Activated CD4-positive, CD25-positive, alpha-beta regulatory T cell (primary cell): Measurements from ENCODE around the gene ERBB4.
"Not testable (repeated sequence)": the region's sequence is repeated elsewhere in the genome, so short reads cannot be mapped to it uniquely, and the experiment has no call there.

Source experiments
- DNase-seq, 4 experiments: peaks; one replicate each; lab custom pipeline; 2025; lab: John Stamatoyannopoulos, UW

Gene ERBB4

DNA sequence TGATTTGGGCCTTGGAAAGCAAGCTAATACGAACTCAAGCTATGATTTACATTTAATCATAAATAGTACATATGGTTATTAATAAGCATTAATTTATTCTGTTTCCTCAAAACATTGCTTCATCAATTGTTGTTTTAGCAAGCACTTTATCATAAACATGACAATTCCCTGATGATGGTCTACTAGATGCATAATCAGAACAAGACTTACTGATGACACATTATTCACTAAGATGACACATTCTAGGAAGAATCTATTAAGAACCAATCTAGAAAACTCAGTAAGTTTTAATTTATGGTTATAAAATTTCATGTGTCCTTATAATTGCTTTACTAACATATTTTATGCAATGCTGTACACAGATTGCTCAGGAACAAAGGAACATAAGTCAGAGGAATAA, 815.2 kb downstream of the ERBB4 start:
- DNase-seq = no peak

DNA sequence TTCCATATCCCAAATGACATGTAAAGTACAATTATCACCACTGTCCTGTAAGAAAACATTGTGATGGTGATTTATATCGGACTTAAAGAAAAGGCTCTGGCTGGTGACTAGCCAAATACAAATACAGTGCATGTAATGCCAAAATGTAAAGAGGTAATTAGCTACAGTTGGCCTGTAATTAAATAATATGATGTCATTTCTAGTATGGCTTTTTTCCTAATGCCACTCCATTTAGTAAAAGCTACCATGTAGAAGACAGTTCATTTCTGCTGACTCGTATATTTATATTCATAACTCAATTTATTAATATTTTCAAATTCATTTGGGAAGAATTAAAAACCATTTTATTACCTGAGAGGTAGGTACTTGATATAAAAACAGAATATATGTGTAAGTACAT, 815.7 kb downstream of the ERBB4 start:
- no peak for DNase-seq

DNA sequence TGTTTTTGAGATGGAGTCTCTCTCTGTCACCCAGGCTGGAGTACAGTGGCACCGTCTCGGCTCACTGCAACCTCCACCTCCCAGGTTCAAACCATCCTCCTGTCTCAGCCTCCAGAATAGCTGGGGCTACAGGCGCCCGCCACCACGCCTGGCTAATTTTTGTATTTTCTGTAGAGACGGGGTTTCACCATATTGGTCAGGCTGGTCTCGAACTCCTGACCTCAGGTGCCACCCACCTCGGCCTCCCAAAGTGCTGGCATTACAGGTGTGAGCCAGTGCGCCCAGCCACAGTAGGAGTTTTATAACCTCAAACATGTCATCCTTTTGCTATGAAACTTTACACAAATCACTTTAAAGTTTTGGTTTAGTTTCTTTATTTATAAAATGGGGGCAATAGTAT, 816.7 kb downstream of the ERBB4 start:
- DNase-seq = not testable (repeated sequence)

DNA sequence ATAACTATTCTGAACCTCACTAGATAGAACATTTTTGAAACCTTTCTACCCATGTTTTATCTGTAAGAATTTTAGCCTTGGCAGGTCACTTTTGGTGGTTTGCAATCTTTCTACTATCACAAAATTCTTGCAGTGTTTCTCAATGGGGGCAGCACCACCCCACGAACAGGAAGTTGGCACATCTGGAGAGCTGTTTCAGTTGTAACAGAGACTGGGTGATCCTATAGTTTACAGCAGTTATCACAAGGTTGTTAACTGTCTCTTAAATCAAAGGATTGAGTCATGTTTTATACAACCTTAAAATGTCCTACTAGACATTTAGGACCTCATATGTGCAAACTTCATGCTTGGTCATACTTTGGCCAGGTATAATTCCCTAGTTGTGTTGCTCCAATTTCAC, 829.2 kb downstream of the ERBB4 start:
- no peak for DNase-seq

DNA sequence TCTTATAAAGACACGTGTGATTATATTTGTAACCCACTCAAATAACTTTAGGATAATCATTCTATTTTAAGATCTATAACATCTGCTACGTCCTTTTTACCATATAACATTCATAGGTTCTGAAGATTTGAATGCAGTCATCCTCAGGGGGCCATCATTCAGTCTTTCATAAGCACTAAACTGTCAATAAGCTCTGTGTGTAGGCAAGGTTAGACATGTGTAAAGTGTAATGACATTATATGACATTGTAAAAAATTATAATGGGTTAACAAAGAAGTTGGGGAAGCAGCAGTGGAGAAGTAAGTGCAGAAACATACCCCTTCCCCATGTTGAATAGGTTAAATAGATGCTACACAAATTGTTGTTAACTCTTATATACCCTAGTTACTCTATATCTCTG, 845.9 kb downstream of the ERBB4 start:
- no peak for DNase-seq

DNA sequence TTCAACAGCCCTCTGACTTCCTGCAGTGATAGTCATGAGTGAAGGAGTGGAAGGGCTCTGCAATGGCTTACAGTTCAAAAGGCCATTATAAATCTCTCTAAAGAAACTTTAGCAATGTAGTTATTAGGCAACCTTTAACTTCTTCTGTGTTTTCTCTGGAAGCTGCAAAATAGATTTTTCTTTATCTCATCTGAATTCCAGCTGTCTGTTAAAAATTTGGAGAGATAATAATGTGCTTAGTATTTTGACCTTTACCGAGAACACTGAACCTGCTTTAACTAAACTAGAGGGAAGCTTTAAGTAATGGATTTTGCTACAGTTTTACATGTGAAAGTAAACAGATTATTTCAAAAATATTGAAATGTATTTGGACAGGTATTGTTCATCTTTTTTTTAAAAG, 847.9 kb downstream of the ERBB4 start:
- DNase-seq = no peak

DNA sequence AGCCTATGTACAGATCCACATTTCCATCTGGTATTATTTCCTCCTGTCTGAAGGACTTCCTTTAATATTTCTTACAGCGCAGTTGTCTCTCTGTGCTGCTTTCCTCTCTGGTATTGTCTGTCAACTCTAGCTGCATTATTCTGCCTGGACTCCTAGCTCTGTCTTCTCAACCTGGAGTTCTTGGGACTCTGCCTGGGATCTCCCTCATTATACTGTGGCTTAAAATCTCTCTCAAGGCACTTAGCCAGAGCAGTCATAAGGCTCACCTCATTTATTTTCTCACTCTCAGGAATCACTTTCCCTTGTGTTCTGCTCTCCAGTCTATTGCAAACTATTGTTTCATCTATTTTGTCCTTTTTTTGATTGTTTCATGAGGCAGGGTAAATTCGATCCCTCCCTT, 850.4 kb downstream of the ERBB4 start:
- no peak for DNase-seq

DNA sequence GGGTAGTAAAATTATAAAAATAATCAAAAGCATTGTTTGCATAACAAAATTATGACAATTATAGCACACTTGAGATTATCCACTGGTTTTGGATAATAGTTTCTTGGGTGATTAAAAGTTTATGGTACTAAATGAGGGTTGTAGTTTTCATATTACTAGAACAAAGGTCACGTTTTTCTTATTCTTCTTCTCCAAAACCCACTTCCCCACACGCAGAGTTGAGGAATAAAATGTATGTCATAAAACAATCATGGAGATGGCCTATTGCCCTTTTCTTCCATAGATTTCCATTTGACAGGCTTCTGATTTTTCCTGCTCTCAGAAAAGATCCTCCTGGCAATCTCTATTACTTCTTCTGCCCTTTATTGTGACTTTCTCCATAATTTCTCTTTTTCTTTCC, 863.9 kb downstream of the ERBB4 start:
- DNase-seq = no peak

DNA sequence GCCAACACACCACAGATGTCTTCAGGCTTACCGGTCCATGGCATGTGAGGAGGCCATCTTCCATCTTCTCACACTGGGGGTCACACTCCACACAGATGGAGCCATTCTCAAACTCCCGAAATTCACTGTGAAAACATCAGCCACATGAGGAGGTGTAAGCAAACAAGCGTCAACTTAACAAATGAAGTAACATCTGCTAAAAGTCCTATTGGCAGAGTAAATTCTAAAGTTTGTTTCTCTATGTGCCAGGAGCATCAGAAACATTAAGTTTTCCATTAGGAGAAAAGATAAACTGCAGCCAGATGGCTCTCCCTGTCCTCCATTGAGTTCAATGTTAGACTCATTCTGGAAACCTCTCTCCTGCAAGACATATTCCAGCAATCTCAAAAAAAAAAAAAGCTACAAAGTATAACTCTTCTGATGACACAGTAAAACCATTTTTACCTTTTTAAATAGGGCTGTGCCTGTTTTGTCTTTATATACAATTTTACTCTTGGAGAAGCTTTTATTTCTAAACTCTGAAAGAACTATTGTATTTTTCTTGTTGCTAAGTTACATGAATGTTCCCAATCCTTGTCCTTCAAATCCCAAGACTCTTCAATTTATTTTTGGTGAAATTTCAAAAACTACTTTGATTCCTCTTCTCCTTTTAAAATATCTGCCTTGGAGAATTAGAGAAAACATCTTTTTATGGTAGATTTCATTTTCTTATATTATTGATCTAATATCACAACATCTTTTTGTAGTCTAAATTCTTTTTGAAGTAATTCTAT, 865.3 kb downstream of the ERBB4 start:
- DNase-seq = no peak

DNA sequence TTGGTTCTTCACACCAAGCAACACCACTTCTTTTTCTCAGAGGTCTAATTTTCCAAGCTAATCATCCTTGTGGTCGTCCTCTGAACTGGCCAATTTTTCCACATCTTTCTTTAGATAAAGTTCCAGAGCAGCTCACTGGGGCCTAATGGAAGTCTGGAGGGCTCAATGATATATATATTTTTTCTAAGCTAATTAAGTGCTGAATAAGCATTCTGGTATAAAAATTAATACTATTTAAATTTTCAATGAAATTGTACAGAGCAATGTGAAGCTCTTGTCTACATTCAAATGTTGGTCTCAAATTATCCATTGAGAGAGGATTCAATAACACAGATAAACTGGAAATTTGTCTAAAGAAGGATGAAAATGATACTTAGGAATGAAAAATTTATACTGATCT, 866.6 kb downstream of the ERBB4 start:
- no peak for DNase-seq

DNA sequence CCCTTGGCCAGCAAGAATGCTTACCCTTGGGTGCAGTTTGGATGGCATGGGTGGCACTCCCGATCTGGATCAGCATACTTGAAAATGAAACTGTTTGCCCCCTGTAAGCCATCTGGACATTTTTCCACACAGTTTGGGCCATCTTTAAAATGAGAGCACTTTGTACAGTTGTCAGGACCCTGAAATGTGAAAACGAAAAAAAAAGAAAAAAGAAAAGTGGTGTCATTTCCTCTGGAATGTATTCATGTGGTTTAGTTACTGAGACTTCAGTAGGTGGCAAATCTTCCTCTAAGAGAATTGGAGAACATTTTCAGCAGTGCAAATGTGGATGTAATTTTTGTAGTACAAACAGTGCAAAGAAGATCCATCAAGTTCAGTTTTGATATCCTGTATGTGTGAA, 873.3 kb downstream of the ERBB4 start:
- no peak for DNase-seq

DNA sequence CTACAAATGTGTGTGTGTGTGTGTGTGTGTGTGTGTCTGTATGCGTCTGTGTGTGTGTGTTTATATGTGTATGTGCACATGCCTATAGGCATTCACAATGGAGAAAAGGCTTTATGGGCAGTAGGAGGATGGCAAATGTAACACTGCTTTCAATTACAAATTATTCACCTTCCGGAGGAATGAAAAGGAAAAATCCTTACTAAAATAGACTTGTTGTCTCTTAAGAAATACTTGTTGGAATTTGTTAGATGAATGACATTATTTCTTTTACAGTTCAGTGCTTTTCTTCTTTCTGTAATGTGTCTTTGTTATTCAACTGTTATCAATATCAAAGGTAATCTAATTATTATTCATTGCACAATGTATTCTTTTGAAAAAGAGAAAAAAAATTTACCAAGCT, 874.3 kb downstream of the ERBB4 start:
- DNase-seq = no peak

DNA sequence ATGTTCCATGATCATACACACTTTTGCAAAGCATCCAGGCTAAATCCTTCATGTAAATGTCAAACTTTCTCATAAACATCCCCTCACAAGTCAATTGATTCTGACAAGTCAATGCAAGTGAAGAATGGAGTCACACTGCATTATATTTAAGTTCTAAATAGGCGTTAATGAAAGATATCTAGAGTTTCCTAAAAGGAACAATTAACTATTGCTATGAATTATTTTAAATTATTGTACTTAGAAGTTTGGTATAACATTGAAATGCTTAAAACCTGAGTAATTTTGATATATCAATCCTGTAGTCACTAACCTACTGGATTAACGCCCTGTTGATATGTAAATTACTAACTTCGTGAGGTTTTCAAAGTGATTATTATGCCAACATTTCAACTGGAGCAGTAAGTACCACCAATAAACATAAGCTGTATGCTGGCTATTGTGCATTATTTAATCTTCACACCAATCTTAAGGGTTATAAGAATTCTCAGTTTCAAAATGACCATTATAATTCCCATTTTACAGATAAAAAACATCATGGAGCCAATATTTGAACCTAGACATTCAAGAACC, 884.3 kb downstream of the ERBB4 start:
- DNase-seq = no peak

DNA sequence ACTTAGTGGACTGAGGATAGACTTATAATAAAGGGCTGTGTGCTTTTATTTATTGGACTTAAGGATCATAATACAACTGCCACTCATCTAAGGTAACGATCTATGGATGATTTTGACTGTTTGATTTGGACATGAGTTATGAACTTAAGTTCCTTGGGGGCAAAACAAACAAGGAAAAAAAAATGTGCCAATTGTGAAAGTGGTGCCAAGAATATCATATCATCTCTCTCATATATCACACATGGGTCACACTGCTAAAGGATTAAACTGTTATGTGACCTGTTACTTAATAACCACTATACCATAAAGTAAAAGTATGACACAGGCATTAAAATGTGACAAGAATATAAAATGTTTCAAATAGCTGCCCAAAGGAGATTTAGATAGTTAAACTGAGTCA, 886.3 kb downstream of the ERBB4 start:
- no peak for DNase-seq

DNA sequence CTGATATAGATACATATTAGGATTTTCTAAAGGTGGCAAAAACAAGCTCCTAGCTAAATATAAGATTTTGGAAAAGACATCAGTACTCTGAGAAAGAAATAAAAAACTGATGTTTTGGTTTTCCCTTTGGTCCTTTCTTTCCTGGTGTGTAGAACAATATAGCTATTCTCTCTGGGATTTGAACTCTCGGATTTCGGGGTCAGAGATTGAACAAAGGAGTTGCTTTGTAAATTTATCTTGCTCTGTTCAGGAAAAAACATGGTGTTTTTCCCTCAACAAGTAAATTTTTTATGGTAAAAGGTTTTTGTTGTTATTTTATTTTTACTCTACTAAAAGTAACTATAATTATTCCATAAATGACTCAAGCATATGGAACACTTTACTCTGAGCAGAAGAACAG, 889.3 kb downstream of the ERBB4 start:
- no peak for DNase-seq

DNA sequence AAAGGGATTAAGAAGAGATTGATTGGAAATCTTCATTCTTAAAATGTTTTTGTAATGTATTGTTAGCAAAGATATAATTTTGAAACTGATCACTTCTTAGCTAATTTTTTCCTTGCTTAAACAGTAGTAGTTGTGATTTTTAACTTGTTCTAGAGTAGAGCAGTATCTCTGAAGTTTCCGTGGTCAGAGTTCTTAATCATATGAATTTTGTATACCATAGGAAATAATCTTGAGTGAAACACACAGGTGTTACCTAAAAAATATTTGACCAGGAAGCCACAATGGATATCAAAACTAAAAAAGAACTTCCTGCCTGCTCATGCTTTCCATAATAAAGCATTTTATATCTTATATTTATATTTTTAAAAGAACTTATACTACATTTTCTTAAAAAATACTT, 907.1 kb downstream of the ERBB4 start:
- DNase-seq = no peak

DNA sequence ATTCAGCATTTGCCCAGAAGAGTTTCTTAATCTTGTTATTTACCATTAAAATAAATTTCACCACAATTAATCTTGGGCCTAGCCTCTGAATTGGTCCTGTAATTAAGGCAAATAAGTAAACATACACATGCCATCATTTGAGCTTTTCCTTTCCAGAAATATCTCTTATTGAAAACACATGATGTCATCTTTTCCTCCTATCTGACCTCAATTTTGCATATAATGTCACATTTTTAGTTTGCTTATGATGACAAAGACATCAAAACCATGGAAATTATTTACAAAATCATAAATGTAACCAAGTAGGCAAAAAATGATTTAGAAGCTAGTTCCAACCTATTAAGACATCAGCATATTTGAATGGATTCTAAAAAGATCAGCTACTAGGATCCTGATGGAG, 915.5 kb downstream of the ERBB4 start:
- no peak for DNase-seq

DNA sequence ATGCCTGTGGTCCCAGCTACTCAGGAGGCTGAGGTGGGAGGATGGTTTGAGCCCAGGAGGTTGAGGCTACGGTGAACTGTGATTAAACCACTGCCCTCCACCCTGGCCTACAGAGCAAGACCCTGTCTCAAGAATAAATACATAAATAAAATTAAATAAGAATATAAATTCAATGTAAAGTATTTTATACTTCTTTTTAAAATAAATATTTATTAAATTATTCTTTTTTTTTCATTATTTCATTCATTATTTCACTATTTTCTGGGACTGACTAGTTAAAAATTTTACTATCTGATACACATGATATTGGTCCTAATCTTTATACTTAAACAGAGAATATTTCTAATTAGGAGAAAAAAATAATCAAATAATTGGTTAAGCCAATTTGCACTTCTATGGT, 917.6 kb downstream of the ERBB4 start:
- no peak for DNase-seq

DNA sequence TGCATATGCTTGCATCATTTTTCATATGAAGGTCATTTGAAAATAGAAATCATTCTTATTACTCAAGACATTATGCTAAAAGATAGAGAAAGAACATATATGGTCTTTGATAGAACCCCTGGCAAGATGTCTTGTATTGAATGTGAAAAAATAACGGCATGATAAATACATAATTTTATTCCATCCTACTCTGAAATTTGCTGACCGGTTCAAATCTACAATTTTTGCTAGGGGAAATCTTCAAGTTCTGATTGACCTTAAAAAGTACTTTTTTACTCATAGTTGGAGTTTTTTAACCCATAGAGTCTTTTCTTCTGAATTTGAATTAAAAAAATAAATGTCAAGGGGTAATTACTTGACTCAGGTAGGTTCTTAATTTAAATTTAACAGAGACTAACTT, 920.8 kb downstream of the ERBB4 start:
- no peak for DNase-seq

DNA sequence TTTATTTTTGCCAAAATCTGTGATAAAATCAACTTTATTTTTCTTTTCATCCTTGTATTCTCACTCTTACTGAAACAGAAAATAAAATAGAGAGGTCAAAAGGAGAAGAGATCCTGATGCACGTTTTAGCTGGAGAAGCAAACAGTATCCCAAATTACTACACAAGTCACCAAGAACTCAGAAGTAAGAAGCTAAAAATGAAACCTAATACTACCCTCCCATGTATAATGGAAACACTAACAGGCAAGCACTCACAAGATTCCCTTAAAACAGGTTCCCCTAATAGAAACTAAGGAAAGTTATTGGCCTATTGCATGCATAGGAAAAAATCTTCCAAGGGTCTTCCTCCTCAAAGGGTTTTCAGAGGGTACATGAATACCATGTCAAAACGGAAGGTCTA, 927.0 kb downstream of the ERBB4 start:
- no peak for DNase-seq

DNA sequence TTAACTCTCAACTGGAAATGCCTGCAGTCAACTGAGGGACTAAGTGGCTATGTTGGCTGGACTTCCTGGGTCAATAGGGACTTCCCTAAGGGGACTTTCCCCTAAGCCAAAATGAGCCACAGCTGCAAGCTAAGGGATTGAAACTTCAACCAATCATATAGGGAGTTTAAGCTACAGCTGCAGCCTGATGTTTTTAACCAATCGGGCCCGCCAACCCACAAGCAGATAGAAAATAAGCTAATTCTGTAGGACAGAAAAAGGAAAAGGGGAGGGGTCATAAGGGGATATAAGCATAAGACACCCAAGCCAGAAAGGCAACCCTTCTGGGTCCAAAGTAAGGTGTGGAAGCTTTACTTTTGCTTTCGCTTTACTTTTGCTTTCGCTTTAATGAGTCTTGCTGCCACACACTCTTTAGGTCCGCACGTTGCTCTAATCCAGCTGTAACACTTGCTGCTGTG, 927.5 kb downstream of the ERBB4 start:
- DNase-seq = no peak

DNA sequence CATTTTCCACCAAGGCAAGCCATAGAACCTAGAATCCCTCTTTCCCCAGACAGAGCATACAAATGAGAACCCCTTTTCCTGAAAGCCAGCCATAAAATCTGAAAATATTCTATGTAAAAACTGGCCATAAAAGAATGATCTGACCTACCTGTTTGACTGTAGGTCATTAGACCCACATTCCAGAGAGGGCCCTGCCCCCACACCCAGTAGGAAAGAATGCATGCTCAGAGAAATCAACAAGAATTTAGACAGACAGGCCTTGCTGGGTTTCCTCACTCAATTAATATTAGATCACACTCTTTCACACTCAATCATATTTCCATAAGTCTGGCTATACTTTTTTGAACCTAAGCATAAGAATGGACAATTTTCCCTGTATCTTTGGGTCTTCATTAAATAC, 929.5 kb downstream of the ERBB4 start:
- DNase-seq = no peak

DNA sequence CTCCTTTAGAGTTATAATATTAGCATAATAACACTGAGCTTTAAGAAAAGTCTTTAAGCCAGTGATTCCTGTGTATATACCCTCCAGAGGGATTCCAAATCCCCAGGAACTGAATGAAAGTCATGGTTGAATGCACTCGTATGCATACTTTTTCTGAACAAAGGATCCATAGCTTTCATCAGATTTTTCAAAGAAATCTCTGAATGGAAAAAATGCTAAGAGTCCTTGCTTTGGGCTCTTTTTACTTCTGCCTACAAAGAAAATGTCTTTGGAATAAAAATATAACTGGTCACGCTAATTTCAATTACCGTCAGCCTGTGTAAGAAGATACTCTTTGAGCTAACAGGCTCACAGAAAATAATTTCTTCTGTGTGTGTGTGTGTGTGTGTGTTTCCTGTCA, 939.5 kb downstream of the ERBB4 start:
- no peak for DNase-seq

DNA sequence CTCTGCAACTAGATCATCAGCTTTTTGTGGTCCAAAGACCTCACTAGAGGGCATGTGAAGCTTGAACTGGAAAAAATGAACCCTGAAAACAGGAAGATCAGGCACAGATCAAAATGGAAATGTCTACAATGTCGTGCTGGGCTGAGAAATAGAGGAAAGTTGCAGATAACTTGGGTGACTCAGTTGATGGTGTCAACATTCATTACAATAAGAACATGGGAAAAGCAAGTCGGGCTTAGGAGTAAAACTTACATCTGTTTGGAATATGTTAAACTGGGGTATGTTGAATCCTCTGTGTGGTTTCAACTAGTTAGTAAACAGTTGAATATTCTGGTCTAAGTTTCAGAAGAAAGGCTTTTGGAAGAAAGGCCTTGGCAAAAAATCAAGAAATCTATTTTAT, 940.4 kb downstream of the ERBB4 start:
- no peak for DNase-seq
